Measurements from ENCODE around the gene UBE2S.

Gene UBE2S

GRCh38 chr19:55400281-55401087 lies 7.1 kb downstream of the UBE2S start:
- Histone ChIP-seq H3K4me2 (ENCODE audit: low read depth, low read length, poor library complexity, severe bottlenecking) (no peak overlapping the region), H3K9me2 (replicated peaks; ENCODE audit: low read depth, low read length) (no peaks in the 10 kb centered on the region), H3K9me3 (ENCODE audit: insufficient read depth, low read depth, low read length) (no peaks in the 10 kb centered on the region), H3K4me3 (ENCODE audit: low read length, poor library complexity, severe bottlenecking) (no peak overlapping the region), H3K4me1 (ENCODE audit: insufficient read depth, low read length, poor library complexity, severe bottlenecking) (peaks cover 23% of the 10 kb centered on the region), H3K36me3 (ENCODE audit: insufficient read depth, low read length) (peaks cover 42% of the 10 kb centered on the region; the same call in 1 of the 2 replicates), H3K9ac (ENCODE audit: low read depth, low read length, poor library complexity, severe bottlenecking) (no peak overlapping the region), H3K27me3 (ENCODE audit: insufficient read depth, low read length, poor library complexity, severe bottlenecking) (no peaks in the 10 kb centered on the region), H3K79me2 (ENCODE audit: insufficient read depth, low read length) (peaks cover 37% of the 10 kb centered on the region), H2AFZ (ENCODE audit: low read length) (no peak overlapping the region), H4K20me1 (ENCODE audit: insufficient read depth, low read length, poor library complexity, severe bottlenecking) (peaks cover 28% of the 10 kb centered on the region), H3F3A (ENCODE audit: low read depth) (no peaks in the 10 kb centered on the region; the same call in 1 of the 2 replicates)
- TF ChIP-seq EZH2phosphoT487 (IDR thresholded peaks at IDR 0.05; ENCODE audit: borderline replicate concordance) (no peak), CTCF (conservative IDR thresholded peaks at IDR 0.05; ENCODE audit: low read length) (no peak)

GRCh38 chr19:55398200-55398925 lies 9.2 kb downstream of the UBE2S start:
- TF ChIP-seq CTCF (conservative IDR thresholded peaks at IDR 0.05; ENCODE audit: low read length) (no peak), EZH2phosphoT487 (IDR thresholded peaks at IDR 0.05; ENCODE audit: borderline replicate concordance) (no peak)
- H2AFZ ChIP-seq (ENCODE audit: low read length), result no peak overlapping the region
- no peaks in the 10 kb centered on the region for H3K27me3 ChIP-seq (ENCODE audit: insufficient read depth, low read length, poor library complexity, severe bottlenecking)
- H3K9me3 ChIP-seq (ENCODE audit: insufficient read depth, low read depth, low read length), result no peaks in the 10 kb centered on the region
- H4K20me1 ChIP-seq (ENCODE audit: insufficient read depth, low read length, poor library complexity, severe bottlenecking), result peaks cover 14% of the 10 kb centered on the region
- no peaks in the 10 kb centered on the region for H3K9me2 ChIP-seq (replicated peaks; ENCODE audit: low read depth, low read length)
- H3K4me2 ChIP-seq (ENCODE audit: low read depth, low read length, poor library complexity, severe bottlenecking), result no peak overlapping the region
- peaks cover 17% of the 10 kb centered on the region for H3K79me2 ChIP-seq (ENCODE audit: insufficient read depth, low read length)
- H3K4me3 ChIP-seq (ENCODE audit: low read length, poor library complexity, severe bottlenecking), result no peak overlapping the region
- H3K4me1 ChIP-seq (ENCODE audit: insufficient read depth, low read length, poor library complexity, severe bottlenecking), result peaks cover 10% of the 10 kb centered on the region
- H3K36me3 ChIP-seq (ENCODE audit: insufficient read depth, low read length), result peaks cover 30% of the 10 kb centered on the region; the same call in 1 of the 2 replicates
- H3K9ac ChIP-seq (ENCODE audit: low read depth, low read length, poor library complexity, severe bottlenecking), result no peak overlapping the region
- H3F3A ChIP-seq (ENCODE audit: low read depth), result no peaks in the 10 kb centered on the region; the same call in 1 of the 2 replicates

GRCh38 chr19:55392820-55393761 lies 14.5 kb downstream of the UBE2S start:
- Histone ChIP-seq H2AFZ (ENCODE audit: low read length) (no peak overlapping the region), H3K79me2 (ENCODE audit: insufficient read depth, low read length) (peaks cover 23% of the 10 kb centered on the region), H4K20me1 (ENCODE audit: insufficient read depth, low read length, poor library complexity, severe bottlenecking) (peaks cover 36% of the 10 kb centered on the region), H3K4me3 (ENCODE audit: low read length, poor library complexity, severe bottlenecking) (no peak overlapping the region), H3K4me1 (ENCODE audit: insufficient read depth, low read length, poor library complexity, severe bottlenecking) (peaks cover 13% of the 10 kb centered on the region), H3K9ac (ENCODE audit: low read depth, low read length, poor library complexity, severe bottlenecking) (no peak overlapping the region), H3K4me2 (ENCODE audit: low read depth, low read length, poor library complexity, severe bottlenecking) (no peak overlapping the region), H3K9me2 (replicated peaks; ENCODE audit: low read depth, low read length) (no peaks in the 10 kb centered on the region), H3F3A (ENCODE audit: low read depth) (no peaks in the 10 kb centered on the region), H3K36me3 (ENCODE audit: insufficient read depth, low read length) (peaks cover 15% of the 10 kb centered on the region; the same call in 1 of the 2 replicates), H3K27me3 (ENCODE audit: insufficient read depth, low read length, poor library complexity, severe bottlenecking) (no peaks in the 10 kb centered on the region), H3K9me3 (ENCODE audit: insufficient read depth, low read depth, low read length) (no peaks in the 10 kb centered on the region)
- TF ChIP-seq EZH2phosphoT487 (IDR thresholded peaks at IDR 0.05; ENCODE audit: borderline replicate concordance) (no peak), CTCF (conservative IDR thresholded peaks at IDR 0.05; ENCODE audit: low read length) (no peak)
